Effector memory CD8-positive, alpha-beta T cell (primary cell): ENCODE results near the gene TSEN54.

Experiments used
- ATAC-seq: fragments of 150-1000 bp; cut with Tn5 transposase; replicated peaks from 2 replicates; pipeline ENCODE4 v1.10.0; 2021; ENCODE audit warnings: mild to moderate bottlenecking, moderate library complexity
- DNase-seq, 3 experiments: peaks; one replicate each; pipeline ENCODE4 v3.0.0; 2021
- H3K27ac Mint-ChIP-seq, 2 donors: one replicate each; pipeline ENCODE4 v1.8.0; 2022; ENCODE audit warnings: mild to moderate bottlenecking in 2 of 2, mixed read lengths in 2 of 2, moderate library complexity in 2 of 2
- H3K27me3 Mint-ChIP-seq, 2 donors: one replicate each; pipeline ENCODE4 v1.8.0; 2022; ENCODE audit warnings: mixed read lengths in 2 of 2
- H3K36me3 Mint-ChIP-seq: one replicate; pipeline ENCODE4 v1.8.0; 2022; ENCODE audit warnings: mild to moderate bottlenecking, moderate library complexity, mixed read lengths; ENCODE audit not compliant: insufficient read depth
- H3K4me1 Mint-ChIP-seq, 2 donors: one replicate each; pipeline ENCODE4 v1.8.0; 2022; ENCODE audit warnings: low read depth in 2 of 2, mixed read lengths in 2 of 2
- H3K4me3 Mint-ChIP-seq, 2 donors: one replicate each; pipeline ENCODE4 v1.8.0; 2022; ENCODE audit warnings: mild to moderate bottlenecking in 2 of 2, mixed read lengths in 2 of 2, moderate library complexity in 2 of 2
- H3K9me3 Mint-ChIP-seq, 2 donors: one replicate each; pipeline ENCODE4 v1.8.0; 2022; ENCODE audit warnings: mixed read lengths in 2 of 2

TSEN54 gene

GRCh38 chr17:75521290-75521689 lies 5.0 kb downstream of the TSEN54 start:
- H3K27ac Mint-ChIP-seq: no peak overlapping the region
- no peak for ATAC-seq
- H3K36me3 Mint-ChIP-seq: peaks cover 58% of the 10 kb centered on the region
- no peak overlapping the region for H3K4me3 Mint-ChIP-seq
- H3K4me1 Mint-ChIP-seq: peaks cover 23% of the 10 kb centered on the region in 2 donors
- no peaks in the 10 kb centered on the region for H3K9me3 Mint-ChIP-seq
- no peak for DNase-seq
- H3K27me3 Mint-ChIP-seq: no peaks in the 10 kb centered on the region

DNA sequence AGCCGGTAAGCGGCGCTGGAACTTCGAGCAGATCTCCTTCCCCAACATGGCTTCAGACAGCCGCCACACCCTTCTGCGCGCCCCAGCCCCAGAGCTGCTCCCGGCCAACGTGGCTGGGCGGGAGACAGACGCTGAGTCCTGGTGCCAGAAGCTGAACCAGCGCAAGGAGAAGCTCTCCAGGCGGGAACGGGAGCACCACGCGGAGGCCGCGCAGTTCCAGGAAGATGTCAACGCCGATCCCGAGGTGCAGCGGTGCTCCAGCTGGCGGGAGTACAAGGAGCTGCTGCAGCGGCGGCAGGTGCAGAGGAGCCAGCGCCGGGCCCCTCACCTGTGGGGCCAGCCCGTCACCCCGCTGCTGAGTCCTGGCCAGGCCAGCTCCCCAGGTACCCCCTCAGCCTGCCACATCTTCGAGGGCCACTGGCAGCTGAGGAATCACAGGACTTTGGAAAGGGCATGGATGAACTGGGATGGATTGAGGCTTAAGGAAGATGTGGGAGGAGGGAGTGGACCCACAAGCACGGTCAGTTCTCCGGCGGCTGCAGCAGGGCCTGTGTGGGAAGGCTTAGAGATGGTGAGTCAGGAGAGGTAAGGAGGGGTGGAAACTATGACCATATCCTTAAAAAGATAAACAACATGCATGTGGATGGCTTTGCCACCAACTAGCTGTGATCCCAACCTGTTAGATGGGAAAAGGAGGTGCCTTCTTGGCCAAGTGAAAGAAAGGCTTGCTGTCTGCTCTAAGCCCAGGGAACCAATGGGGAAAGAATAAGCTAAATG lies 5.8 kb downstream of the TSEN54 start:
- no peak for ATAC-seq
- DNase-seq: no peak
- H3K27ac Mint-ChIP-seq: peak overlapping the region in 1 of 2 donors; percentile 49
- no peak overlapping the region for H3K4me3 Mint-ChIP-seq
- peaks cover 53% of the 10 kb centered on the region for H3K36me3 Mint-ChIP-seq
- no peaks in the 10 kb centered on the region for H3K27me3 Mint-ChIP-seq
- H3K9me3 Mint-ChIP-seq: no peaks in the 10 kb centered on the region
- peaks cover 26 to 30% of the 10 kb centered on the region in 2 donors for H3K4me1 Mint-ChIP-seq

- no peak for DNase-seq
- peaks cover 11 to 21% of the 10 kb centered on the region in 2 donors for H3K4me1 Mint-ChIP-seq
- H3K36me3 Mint-ChIP-seq: peaks cover 42% of the 10 kb centered on the region
- peak overlapping the region in 1 of 2 donors; percentile 88 for H3K4me3 Mint-ChIP-seq
- no peaks in the 10 kb centered on the region for H3K9me3 Mint-ChIP-seq
- no peaks in the 10 kb centered on the region for H3K27me3 Mint-ChIP-seq
- ATAC-seq: no peak
- no peak overlapping the region for H3K27ac Mint-ChIP-seq
Measured at GRCh38 chr17:75523647-75524046, 7.3 kb downstream of the TSEN54 start.

- DNase-seq (no peak), ATAC-seq (no peak)
- H3K36me3 Mint-ChIP-seq: peaks cover 37% of the 10 kb centered on the region
- peak overlapping the region; percentile 83 to 88 for H3K4me3 Mint-ChIP-seq
- no peak overlapping the region for H3K27ac Mint-ChIP-seq
- no peaks in the 10 kb centered on the region for H3K27me3 Mint-ChIP-seq
- peaks cover 10 to 17% of the 10 kb centered on the region in 2 donors for H3K4me1 Mint-ChIP-seq
- no peaks in the 10 kb centered on the region for H3K9me3 Mint-ChIP-seq
Measured at GRCh38 chr17:75524269-75524969, 8.1 kb downstream of the TSEN54 start.

- Mint-ChIP-seq H3K9me3 (no peaks in the 10 kb centered on the region), H3K27ac (peak within 1 kb of the TSS; percentile 41 to 85), H3K4me3 (peak within 1 kb of the TSS; percentile 83 to 88), H3K4me1 (peaks cover 10 to 21% of the 10 kb centered on the region in 2 donors), H3K27me3 (no peaks in the 10 kb centered on the region), H3K36me3 (peaks cover 29% of the 10 kb centered on the region)
- DNase-seq (peak; percentile 73 to 83 (median 75)), ATAC-seq (peak; percentile 90)
Measured at GRCh38 chr17:75524970-75525805, 8.9 kb downstream of the TSEN54 start, which contains the start of gene LLGL2. Gene LLGL2 (plus strand): TSS chr17:75525697. CDS start chr17:75543427, 17,730 bp downstream.

- Mint-ChIP-seq H3K4me1 (peaks cover 16 to 21% of the 10 kb centered on the region in 2 donors), H3K27ac (peak overlapping the region in 1 of 2 donors; percentile 85), H3K36me3 (peaks cover 21% of the 10 kb centered on the region), H3K4me3 (peak overlapping the region; percentile 83 to 88), H3K27me3 (no peaks in the 10 kb centered on the region), H3K9me3 (no peaks in the 10 kb centered on the region)
- peak; percentile 18 for ATAC-seq
- DNase-seq: no peak
Measured at GRCh38 chr17:75525806-75526554, 9.7 kb downstream of the TSEN54 start.

GRCh38 chr17:75526555-75527270 lies 10.4 kb downstream of the TSEN54 start:
- Mint-ChIP-seq H3K4me3 (peak overlapping the region; percentile 83 to 88), H3K4me1 (peaks cover 18 to 21% of the 10 kb centered on the region in 2 donors), H3K27ac (peak overlapping the region; percentile 41 to 85), H3K36me3 (peaks cover 16% of the 10 kb centered on the region), H3K9me3 (no peaks in the 10 kb centered on the region), H3K27me3 (no peaks in the 10 kb centered on the region)
- DNase-seq (no peak), ATAC-seq (no peak)

DNA sequence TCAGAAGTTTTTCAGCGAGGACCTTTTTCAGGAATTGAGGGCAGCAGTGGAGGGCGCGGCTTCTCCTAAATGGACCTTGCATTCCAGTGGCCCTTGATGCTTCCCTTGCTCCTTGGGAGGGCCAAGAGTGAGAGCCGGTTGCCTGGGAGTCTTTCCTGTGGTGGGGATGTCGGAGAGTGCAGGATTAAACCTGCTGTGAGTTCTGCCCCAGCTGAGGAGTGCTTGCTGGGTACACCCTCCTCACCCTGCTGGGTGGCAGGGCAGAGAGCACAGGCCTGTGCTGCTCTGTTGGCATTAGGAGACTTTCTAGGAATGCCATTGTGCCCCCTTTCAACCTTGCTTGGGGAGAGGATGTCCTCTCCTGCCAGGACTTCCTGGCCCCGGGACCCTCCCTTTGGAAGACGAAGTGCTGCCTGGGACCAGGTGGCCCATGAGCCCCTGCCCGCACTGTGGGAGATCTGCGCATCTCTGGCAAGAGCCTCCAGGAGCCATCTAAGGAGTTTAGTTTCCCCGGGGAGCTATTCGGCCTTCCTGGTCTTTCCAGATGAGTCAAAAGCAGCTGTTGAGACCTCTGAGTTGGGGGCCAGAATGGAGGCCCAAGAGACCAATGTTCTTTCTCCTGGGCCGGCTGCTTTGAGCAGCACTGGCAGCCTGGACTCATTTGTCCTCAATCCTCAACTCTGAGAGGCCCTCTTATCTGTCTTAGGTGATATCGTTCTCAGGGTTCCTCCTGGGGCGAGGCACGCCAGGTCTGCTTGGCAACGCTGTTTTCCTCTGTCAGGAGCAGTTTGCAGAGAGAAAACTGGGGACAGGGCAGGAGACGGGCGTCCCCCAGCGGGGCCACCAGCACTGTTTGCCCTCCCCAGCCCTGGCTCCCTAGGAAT lies 14.8 kb downstream of the TSEN54 start:
- ATAC-seq: no peak
- peak overlapping the region in 1 of 2 donors; percentile 59 for H3K27ac Mint-ChIP-seq
- no peak for DNase-seq
- peaks cover 16% of the 10 kb centered on the region for H3K36me3 Mint-ChIP-seq
- H3K27me3 Mint-ChIP-seq: no peaks in the 10 kb centered on the region
- H3K4me1 Mint-ChIP-seq: peaks cover 38 to 44% of the 10 kb centered on the region in 2 donors
- no peaks in the 10 kb centered on the region for H3K9me3 Mint-ChIP-seq
- no peak overlapping the region for H3K4me3 Mint-ChIP-seq

GRCh38 chr17:75531721-75532072 lies 15.4 kb downstream of the TSEN54 start:
- Mint-ChIP-seq H3K27me3 (no peaks in the 10 kb centered on the region), H3K27ac (peak overlapping the region in 1 of 2 donors; percentile 59), H3K4me1 (peaks cover 36 to 42% of the 10 kb centered on the region in 2 donors), H3K4me3 (no peak overlapping the region), H3K9me3 (no peaks in the 10 kb centered on the region), H3K36me3 (peaks cover 16% of the 10 kb centered on the region)
- DNase-seq: no peak
- no peak for ATAC-seq

GRCh38 chr17:75535119-75535537 lies 18.8 kb downstream of the TSEN54 start:
- Mint-ChIP-seq H3K9me3 (no peaks in the 10 kb centered on the region), H3K4me3 (peak overlapping the region; percentile 68 to 85), H3K36me3 (peaks cover 15% of the 10 kb centered on the region), H3K4me1 (peaks cover 34 to 36% of the 10 kb centered on the region in 2 donors), H3K27me3 (no peaks in the 10 kb centered on the region), H3K27ac (peak overlapping the region; percentile 93 to 98)
- ATAC-seq: peak; percentile 98
- DNase-seq: peak; percentile 67 to 73 (median 70)

DNA sequence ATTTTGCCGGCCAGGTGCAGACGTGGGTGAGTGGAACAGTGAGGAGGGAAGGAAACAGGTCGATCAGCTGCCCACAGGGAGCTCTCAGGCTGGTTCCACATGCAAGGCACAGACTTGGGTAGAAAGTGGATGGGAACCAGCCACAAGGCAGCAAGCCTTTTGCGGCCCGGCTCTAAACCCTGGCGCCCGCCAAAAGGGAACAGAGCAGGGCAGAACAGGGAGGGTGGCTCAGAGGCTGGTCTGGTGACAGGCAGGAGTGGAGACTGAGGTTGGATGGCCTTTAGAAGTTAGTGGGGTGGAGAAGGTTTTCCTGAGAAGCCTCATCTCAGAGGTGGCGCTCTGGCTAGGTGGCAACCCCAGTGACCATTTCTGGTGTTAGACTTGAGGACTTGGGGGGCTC lies 19.5 kb downstream of the TSEN54 start:
- Mint-ChIP-seq H3K4me3 (peak overlapping the region; percentile 68 to 85), H3K27ac (peak overlapping the region; percentile 93 to 98), H3K9me3 (no peaks in the 10 kb centered on the region), H3K36me3 (peaks cover 15% of the 10 kb centered on the region), H3K4me1 (peaks cover 29 to 39% of the 10 kb centered on the region in 2 donors), H3K27me3 (no peaks in the 10 kb centered on the region)
- DNase-seq (no peak), ATAC-seq (no peak)
